ENCODE measurements around the gene BTBD19.

BTBD19 gene

GRCh38 chr1:44855742-44856141 is 47.4 kb downstream of the BTBD19 start:
- no peak for DNase-seq (ENCODE audit: low read depth in 2 of 2, low spot score in 1 of 2)

GRCh38 chr1:44857446-44857845 is 49.1 kb downstream of the BTBD19 start:
- no peak for DNase-seq (ENCODE audit: low read depth in 2 of 2, low spot score in 1 of 2)

GRCh38 chr1:44860331-44860730 is 52.0 kb downstream of the BTBD19 start:
- no peak for DNase-seq (ENCODE audit: low read depth in 2 of 2, low spot score in 1 of 2)

GRCh38 chr1:44860891-44861425 is 52.6 kb downstream of the BTBD19 start:
- no peak for DNase-seq (ENCODE audit: low read depth in 2 of 2, low spot score in 1 of 2)

GRCh38 chr1:44862829-44863401 is 54.6 kb downstream of the BTBD19 start:
- DNase-seq (ENCODE audit: low read depth in 2 of 2, low spot score in 1 of 2), result no peak
